Posterior cingulate gyrus (tissue), 11 donors: ENCODE results near the gene MCM10.

Experiments
- DNase-seq, 10 donors: peaks; one replicate each; pipeline versions ENCODE4 v3.0.0 to v3.0.0-alpha.2; 2020 to 2021; ENCODE audit warnings: mixed read lengths in 3 of 10
- intact Hi-C: fragments of 100-400 bp; cut with DNase I; formaldehyde crosslinking; loops from one replicate; pipeline ENCODE4 v1.15.1; 2023

The MCM10 gene

DNA sequence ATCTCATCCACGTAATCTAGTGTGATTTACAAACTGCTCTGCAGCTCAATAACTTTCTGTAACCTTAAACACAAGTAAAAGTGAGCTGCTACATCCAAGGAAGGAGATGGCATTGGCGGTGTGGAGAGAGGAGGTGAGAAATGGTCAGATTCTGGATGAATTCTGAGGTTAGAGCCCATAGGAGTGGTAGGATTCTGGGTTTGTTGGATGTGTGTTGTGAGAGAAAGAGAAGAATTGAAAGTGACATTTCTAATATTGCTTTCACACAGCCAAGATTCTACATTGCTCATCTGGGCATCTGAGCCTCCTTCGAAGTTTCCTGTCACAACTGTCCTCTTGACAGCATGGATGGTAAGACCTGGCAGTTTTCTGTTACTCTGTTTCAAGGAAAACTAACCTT lies 2.5 kb downstream of the MCM10 start:
- intact Hi-C loops: loop anchor here (10.0 kb wide), 1 partner anchor 111 kb away; no protein-coding TSS in a partner anchor
- no peak for DNase-seq

DNA sequence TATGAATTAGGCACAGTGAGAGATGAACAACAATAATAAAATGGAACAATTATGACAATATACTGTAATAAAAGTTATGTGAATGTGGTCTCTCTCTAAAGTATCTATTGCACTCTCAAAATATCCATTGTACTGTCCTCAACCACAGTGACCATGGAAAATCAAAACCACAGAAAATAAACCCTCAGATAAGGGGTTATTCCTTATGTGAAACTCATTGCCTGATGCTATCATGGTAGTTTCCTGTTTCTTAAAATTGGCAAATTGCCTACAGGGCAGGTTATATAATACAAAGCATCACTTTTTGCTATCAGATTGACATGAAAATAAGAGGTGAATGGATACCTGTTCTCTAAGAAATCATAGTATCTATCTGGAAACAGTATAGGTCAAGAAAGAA lies 3.8 kb downstream of the MCM10 start:
- no peak for DNase-seq
- intact Hi-C loops: loop anchor here (10.0 kb wide), 1 partner anchor 110 kb away; no protein-coding TSS in a partner anchor

DNA sequence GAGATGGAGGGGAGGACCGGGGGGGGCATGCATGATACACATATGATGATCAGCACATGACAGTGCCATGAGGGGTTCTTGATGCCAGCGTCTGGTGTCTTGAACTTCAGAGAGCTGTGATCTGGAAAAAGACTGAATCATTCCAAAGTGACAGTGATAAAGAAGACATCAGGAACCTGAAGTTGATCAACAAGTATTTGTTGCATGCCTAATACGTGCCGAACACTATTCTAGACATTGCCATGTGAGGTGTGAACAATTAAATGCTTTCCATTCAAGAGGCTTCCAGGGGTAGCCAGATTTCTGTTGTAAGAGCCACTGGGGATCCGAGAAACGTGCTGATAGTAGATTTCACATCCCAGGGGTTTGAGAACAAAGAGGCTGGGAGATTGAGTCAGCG lies 6.2 kb downstream of the MCM10 start:
- DNase-seq: no peak
- intact Hi-C loops: loop anchor here (10.0 kb wide), 1 partner anchor 107 kb away; no protein-coding TSS in a partner anchor

- DNase-seq: no peak
- intact Hi-C loops: loop anchor here (10.0 kb wide), 1 partner anchor 106 kb away; no protein-coding TSS in a partner anchor
These were observed 7.4 kb downstream of the MCM10 start for GRCh38 chr10:13168781-13169180.

- intact Hi-C loops: no loop called here
- no peak for DNase-seq
These were observed 12.3 kb downstream of the MCM10 start for GRCh38 chr10:13173616-13174015.

GRCh38 chr10:13180788-13181187 lies 19.4 kb downstream of the MCM10 start:
- no peak for DNase-seq
- intact Hi-C loops: no loop called here

GRCh38 chr10:13182424-13182823 lies 21.1 kb downstream of the MCM10 start:
- no peak for DNase-seq
- intact Hi-C loops: no loop called here

GRCh38 chr10:13183625-13184024 lies 22.3 kb downstream of the MCM10 start:
- intact Hi-C loops: no loop called here
- no peak for DNase-seq

DNA sequence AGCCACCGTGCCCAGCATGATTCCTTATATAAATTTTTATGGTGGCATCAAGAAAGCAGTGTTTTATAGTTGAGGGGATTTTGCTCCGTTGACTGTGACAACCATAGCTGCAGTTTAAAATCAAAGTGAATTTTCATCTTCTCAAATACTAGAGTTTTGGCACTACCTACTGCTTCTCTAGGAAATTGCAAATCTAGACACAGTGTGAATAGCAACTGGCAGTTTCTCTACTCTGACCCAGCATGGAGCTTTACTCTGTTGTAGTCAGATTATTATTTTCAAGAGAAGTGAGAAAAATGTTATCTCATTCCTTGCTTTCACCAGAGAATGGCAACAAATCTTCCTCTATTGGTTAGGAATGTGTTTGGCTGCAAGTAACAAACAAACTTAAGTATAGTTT lies 22.9 kb downstream of the MCM10 start:
- intact Hi-C loops: no loop called here
- DNase-seq: no peak

DNA sequence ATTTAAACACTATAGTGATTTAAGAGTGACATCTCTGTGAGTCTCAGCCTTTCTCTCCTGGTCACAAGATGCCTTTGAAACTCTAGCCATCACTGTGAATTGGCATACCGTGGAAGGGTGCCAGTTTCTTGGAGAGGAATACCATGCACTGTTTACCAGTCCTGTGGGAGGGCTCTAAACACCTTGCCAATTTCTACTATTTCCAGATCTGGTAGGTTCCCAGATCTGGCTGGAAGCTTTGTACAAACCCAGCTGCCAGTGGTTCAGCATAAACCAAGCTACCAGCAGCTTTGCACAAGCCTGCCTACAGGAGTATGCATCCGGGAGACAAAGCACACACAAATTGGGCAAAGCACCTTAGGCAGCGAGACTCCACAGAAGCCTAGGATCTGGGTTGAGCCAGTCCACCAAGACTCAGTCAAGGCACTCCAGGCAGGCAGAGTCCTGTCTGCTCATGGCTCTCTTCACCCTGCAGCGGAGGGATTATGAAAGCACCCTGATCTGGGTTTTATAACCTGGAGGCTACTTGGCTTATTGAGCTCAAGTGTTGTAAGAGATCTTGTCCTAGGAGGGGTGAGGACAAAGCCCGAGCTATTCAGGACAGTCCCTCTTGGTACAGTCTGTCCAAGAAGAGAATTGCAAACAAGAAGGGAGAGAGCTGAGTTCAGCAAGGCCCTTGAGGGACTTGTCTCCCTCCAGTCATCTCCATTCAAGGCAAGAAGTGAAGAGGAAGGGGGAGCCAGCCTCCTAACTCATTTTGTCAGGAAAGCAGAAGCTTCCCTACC lies 23.6 kb downstream of the MCM10 start:
- peak in 3 of 10 donors; percentile 6 to 31 (median 12) for DNase-seq
- intact Hi-C loops: no loop called here

DNA sequence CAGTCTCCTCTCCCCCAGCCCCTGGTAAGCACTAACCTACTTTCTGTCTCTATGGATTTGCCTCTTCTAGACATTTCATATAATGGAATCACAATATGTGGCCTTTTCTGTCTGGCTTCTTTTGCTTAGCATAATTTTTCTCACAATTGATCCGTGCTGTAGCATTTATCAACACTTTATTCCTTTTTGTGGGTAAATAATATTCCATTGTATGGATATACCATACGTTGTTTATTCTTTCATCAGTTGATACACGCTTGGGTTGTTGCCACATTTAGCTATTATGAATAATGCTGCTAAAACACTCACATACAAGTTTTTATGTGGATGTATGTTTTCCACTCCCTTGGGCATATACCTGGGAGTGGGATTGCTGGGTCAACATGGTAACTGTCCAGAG lies 25.8 kb downstream of the MCM10 start:
- no peak for DNase-seq
- intact Hi-C loops: no loop called here

DNA sequence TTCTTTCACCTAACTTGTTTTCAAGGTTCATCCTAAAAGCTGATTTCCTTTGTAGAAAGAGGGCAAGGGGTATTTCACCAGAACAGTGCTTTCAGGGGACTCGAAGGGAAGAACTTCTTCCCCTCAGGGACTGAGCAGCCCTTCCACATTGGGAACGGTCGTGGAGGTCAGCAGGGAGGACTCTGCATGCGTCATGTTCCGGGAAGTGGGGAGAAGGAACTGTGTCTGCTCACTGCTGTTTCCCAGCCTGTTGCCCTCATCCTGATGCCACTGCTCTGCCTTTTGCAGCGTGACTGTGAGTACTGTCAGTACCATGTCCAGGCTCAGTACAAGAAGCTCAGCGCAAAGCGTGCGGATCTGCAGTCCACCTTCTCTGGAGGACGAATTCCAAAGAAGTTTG lies 27.2 kb downstream of the MCM10 start:
- DNase-seq: no peak
- intact Hi-C loops: no loop called here

DNA sequence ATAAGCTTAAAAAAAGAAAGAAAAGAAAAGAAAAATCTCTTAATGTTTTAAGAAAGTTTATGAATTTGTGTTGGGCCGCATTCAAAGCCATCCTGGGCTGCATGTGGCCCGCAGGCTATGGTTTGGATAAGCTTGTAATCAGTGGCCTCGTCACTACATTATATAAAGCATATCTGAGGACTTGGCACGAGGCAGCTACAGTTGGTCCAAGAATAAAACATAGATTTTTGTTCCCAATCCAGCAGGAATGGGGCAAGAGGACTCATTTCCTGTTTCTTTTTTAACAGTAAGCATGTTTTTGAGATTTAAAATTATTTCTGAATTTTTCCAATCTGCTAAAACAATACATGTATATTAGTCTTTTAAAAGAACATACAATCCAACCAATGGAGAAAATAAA lies 28.6 kb downstream of the MCM10 start:
- no peak for DNase-seq
- intact Hi-C loops: no loop called here

- DNase-seq: no peak
- intact Hi-C loops: no loop called here
These were observed 29.5 kb downstream of the MCM10 start for GRCh38 chr10:13190816-13191215.

DNA sequence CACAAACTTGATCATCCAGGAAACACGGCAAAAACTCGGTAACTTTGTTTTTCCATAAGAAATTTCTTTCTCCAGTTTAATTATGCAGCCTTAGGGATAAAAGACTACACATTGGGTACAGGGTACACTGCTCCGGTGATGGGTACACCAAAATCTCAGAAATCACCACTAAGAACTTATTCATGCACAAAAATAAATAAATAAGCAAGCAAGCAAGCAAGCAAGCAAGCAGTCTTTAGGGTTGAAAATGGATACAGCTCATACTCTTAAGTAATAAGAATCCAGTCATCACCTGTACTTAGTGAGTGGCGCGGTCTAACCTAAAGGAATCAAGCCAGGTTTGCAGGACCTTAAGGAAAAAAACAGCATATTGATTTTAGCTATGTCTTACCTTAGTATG lies 30.0 kb downstream of the MCM10 start:
- intact Hi-C loops: no loop called here
- DNase-seq: no peak

GRCh38 chr10:13193637-13194036 lies 32.3 kb downstream of the MCM10 start:
- no peak for DNase-seq
- intact Hi-C loops: no loop called here

DNA sequence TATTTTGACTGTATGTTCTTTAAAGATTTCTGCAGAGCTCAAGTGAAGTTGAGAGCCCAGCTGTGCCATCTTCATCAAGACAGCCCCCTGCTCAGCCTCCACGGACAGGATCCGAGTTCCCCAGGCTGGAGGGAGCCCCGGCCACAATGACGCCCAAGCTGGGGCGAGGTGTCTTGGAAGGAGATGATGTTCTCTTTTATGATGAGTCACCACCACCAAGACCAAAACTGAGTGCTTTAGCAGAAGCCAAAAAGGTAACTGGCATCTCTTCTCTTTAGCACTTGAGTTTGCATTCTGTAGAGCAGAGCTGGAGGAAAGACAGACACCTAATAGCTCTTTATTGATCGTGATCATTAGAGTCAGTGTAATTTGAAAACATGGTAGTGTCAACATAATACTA lies 33.7 kb downstream of the MCM10 start:
- intact Hi-C loops: no loop called here
- no peak for DNase-seq

DNA sequence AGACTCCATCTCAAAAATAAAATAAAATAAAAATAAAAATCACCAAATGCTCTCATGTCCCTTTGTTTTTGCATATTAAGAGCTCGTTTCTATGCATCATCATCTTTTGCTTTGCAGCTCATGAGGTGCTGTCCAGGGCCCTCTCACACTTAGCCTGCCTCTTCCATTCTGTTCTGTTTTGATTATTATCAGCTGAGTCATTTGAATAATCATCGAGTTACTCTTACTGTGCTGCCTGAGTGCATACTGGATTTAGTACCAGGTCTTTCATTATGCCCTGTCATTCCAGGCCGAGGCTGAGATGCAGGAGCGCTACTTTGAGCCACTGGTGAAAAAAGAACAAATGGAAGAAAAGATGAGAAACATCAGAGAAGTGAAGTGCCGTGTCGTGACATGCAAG lies 39.8 kb downstream of the MCM10 start:
- DNase-seq: no peak
- intact Hi-C loops: loop anchor here (10.0 kb wide), 1 partner anchor 64 kb away; no protein-coding TSS in a partner anchor

- intact Hi-C loops: loop anchor here (10.0 kb wide), 1 partner anchor 59 kb away; no protein-coding TSS in a partner anchor
- DNase-seq: no peak
These were observed 44.7 kb downstream of the MCM10 start for GRCh38 chr10:13206091-13206490.

GRCh38 chr10:13206546-13207443 lies 45.4 kb downstream of the MCM10 start:
- DNase-seq: no peak
- intact Hi-C loops: loop anchor here (10.0 kb wide), 1 partner anchor 58 kb away; no protein-coding TSS in a partner anchor

DNA sequence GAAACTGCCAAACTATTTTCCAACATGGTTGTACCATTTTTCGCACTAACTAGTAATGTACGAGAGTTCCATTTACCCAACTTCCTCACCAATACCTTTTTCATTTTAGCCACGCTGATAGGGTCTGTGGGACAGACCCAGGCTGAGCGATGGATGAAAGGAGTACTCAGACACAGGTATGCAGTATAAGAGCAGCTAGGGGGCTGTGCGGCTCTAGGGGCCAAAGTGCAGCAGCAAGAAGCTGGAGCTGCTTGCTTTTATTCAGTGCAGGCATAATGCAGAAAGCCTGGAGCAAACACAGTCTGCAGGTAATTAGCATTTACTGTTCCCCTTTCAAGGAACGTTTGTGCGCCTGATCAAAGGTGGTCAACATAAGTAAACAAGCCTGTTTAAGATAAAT lies 51.8 kb downstream of the MCM10 start:
- DNase-seq: no peak
- intact Hi-C loops: no loop called here
